Trophoblast cell (in vitro differentiated cells and primary cell): ENCODE data around the gene PRDM16.

Source experiments
- DNase-seq, 2 donors: peaks; one replicate each; pipeline ENCODE4 v3.0.0-alpha.2; 2016
- H2AFZ ChIP-seq: 2 replicates; pipeline ENCODE4 v1.6.1; 2013; ENCODE audit warnings: low read length, moderate library complexity, mild to moderate bottlenecking; ENCODE audit not compliant: insufficient read depth, poor library complexity
- H2AK5ac ChIP-seq: 2 replicates; pipeline ENCODE4 v1.6.1; 2013; ENCODE audit warnings: mild to moderate bottlenecking, low read length
- H2BK120ac ChIP-seq: 2 replicates; pipeline ENCODE4 v1.6.1; 2013; ENCODE audit warnings: low read length, mild to moderate bottlenecking, moderate library complexity; ENCODE audit not compliant: insufficient read depth, poor library complexity
- H2BK12ac ChIP-seq: 2 replicates; pipeline ENCODE4 v1.6.1; 2013; ENCODE audit warnings: mild to moderate bottlenecking, low read length, moderate library complexity
- H2BK5ac ChIP-seq: 2 replicates; pipeline ENCODE4 v1.6.1; 2013; ENCODE audit warnings: low read length, low read depth, moderate library complexity, mild to moderate bottlenecking; ENCODE audit not compliant: poor library complexity
- H3K14ac ChIP-seq: 2 replicates; pipeline ENCODE4 v1.6.1; 2013; ENCODE audit warnings: mild to moderate bottlenecking, low read length
- H3K18ac ChIP-seq: 2 replicates; pipeline ENCODE4 v1.6.1; 2013; ENCODE audit warnings: mild to moderate bottlenecking, low read length
- H3K23ac ChIP-seq: 2 replicates; pipeline ENCODE4 v1.6.1; 2013; ENCODE audit warnings: low read length
- H3K27ac ChIP-seq: 2 replicates; pipeline ENCODE4 v1.5.1; 2013; ENCODE audit warnings: low read depth, mild to moderate bottlenecking, inconsistent platforms, low read length, moderate library complexity
- H3K27me3 ChIP-seq: 2 replicates; pipeline ENCODE4 v1.6.1; 2013; ENCODE audit warnings: inconsistent platforms, mild to moderate bottlenecking, low read length, moderate library complexity; ENCODE audit not compliant: insufficient read depth
- H3K36me3 ChIP-seq, 2 experiments: 1 replicate in 1 of 2; 2 replicates in 1 of 2; pipeline ENCODE4 v1.6.1; 2013; ENCODE audit warnings: low read length in 2 of 2, mild to moderate bottlenecking in 2 of 2, moderate library complexity in 1 of 2; ENCODE audit not compliant: insufficient read depth in 2 of 2, control insufficient read depth in 1 of 2
- H3K4ac ChIP-seq: 2 replicates; pipeline ENCODE4 v1.6.1; 2013; ENCODE audit warnings: low read depth, mild to moderate bottlenecking, low read length, moderate library complexity
- H3K4me1 ChIP-seq, 2 experiments: 1 replicate in 1 of 2; 2 replicates in 1 of 2; pipeline ENCODE4 v1.6.1; 2013; ENCODE audit warnings: low read length in 2 of 2, mild to moderate bottlenecking in 2 of 2, moderate library complexity in 1 of 2; ENCODE audit not compliant: insufficient read depth in 2 of 2, control insufficient read depth in 1 of 2
- H3K4me2 ChIP-seq: 2 replicates; pipeline ENCODE4 v1.6.1; 2013; ENCODE audit warnings: inconsistent platforms, mild to moderate bottlenecking, low read length, moderate library complexity
- H3K4me3 ChIP-seq: 2 replicates; pipeline ENCODE4 v1.5.1; 2013; ENCODE audit warnings: mild to moderate bottlenecking, low read depth, low read length, inconsistent platforms
- H3K79me1 ChIP-seq: one replicate; pipeline ENCODE4 v1.6.1; 2013; ENCODE audit warnings: low read length
- H3K79me2 ChIP-seq: 2 replicates; pipeline ENCODE4 v1.6.1; 2013; ENCODE audit warnings: low read length, mild to moderate bottlenecking; ENCODE audit not compliant: control insufficient read depth, insufficient read depth, poor library complexity
- H3K9ac ChIP-seq: 2 replicates; pipeline ENCODE4 v1.6.1; 2013; ENCODE audit warnings: mild to moderate bottlenecking, low read length
- H3K9me3 ChIP-seq: 2 replicates; pipeline ENCODE4 v1.6.1; 2013; ENCODE audit warnings: low read depth, mild to moderate bottlenecking, control low read depth, inconsistent platforms, low read length; ENCODE audit not compliant: insufficient read depth
- H4K12ac ChIP-seq: 2 replicates; pipeline ENCODE4 v1.6.1; 2013; ENCODE audit warnings: low read depth, mild to moderate bottlenecking, low read length, moderate library complexity
- H4K8ac ChIP-seq: 2 replicates; pipeline ENCODE4 v1.6.1; 2013; ENCODE audit warnings: low read depth, mild to moderate bottlenecking, low read length, moderate library complexity
- H4K91ac ChIP-seq: one replicate; pipeline ENCODE4 v1.6.1; 2013; ENCODE audit warnings: low read depth, mild to moderate bottlenecking, low read length, moderate library complexity
- WGBS: extraction: QIAGEN DNeasy Blood & Tissue Kit; methylation state at CpG from one replicate; pipeline ENCODE4 v1.1.7; 2013; ENCODE audit warnings: missing lambda C conversion rate; ENCODE audit not compliant: insufficient read length, insufficient coverage; ENCODE audit errors: extremely low coverage; 5-methylcytosine and 5-hydroxymethylcytosine counted together

The PRDM16 gene

GRCh38 chr1:3444298-3444697 is 375.3 kb downstream of the PRDM16 start:
- Histone ChIP-seq H2BK12ac (no peak overlapping the region), H4K8ac (no peak overlapping the region), H3K18ac (no peak overlapping the region), H3K4me2 (no peak overlapping the region), H3K27me3 (no peaks in the 10 kb centered on the region), H3K79me1 (no peaks in the 10 kb centered on the region), H3K23ac (no peak overlapping the region), H3K4ac (no peak overlapping the region), H3K14ac (no peak overlapping the region), H3K9ac (no peak overlapping the region), H2AFZ (no peak overlapping the region), H3K4me1 (no peaks in the 10 kb centered on the region), H2BK120ac (no peak overlapping the region), H3K4me3 (no peak overlapping the region), H3K9me3 (no peaks in the 10 kb centered on the region), H3K27ac (no peak overlapping the region), H3K79me2 (no peaks in the 10 kb centered on the region), H4K91ac (no peak overlapping the region), H2AK5ac (no peak overlapping the region), H4K12ac (no peak overlapping the region), H2BK5ac (no peak overlapping the region), H3K36me3 (no peaks in the 10 kb centered on the region)
- no CpG with 5 or more reads among the region's 18 CpGs for WGBS
- DNase-seq, result no peak

DNA sequence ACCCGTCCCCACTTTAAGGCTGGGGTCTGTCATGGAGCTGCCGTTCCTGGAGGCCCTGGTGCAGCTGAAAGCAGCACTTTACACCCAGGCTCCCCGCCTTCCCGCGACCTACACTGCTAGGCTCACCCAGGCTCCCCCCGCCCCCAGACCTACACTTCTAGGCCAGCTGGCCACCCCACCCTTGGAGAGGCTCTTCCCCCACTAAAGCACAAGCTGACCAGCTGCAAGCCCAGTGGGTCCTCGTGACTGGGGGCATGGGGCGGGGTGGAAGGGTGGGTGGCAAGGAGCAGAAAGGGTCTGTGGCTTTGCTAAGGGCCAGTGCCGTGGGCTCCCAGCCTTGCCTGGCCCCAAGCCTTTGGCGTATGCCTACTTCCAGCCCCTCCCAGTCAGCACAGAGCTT is 375.7 kb downstream of the PRDM16 start:
- no CpG with 5 or more reads among the region's 10 CpGs for WGBS
- Histone ChIP-seq H3K18ac (no peak overlapping the region), H2AK5ac (no peak overlapping the region), H3K4me2 (no peak overlapping the region), H4K8ac (no peak overlapping the region), H3K36me3 (no peaks in the 10 kb centered on the region), H3K4me1 (no peaks in the 10 kb centered on the region), H3K79me1 (no peaks in the 10 kb centered on the region), H3K9ac (no peak overlapping the region), H2AFZ (no peak overlapping the region), H2BK120ac (no peak overlapping the region), H3K79me2 (no peaks in the 10 kb centered on the region), H3K9me3 (no peaks in the 10 kb centered on the region), H3K4ac (no peak overlapping the region), H2BK12ac (no peak overlapping the region), H2BK5ac (no peak overlapping the region), H3K14ac (no peak overlapping the region), H3K4me3 (no peak overlapping the region), H3K27me3 (no peaks in the 10 kb centered on the region), H3K23ac (no peak overlapping the region), H4K12ac (no peak overlapping the region), H3K27ac (no peak overlapping the region), H4K91ac (no peak overlapping the region)
- DNase-seq, result no peak

DNA sequence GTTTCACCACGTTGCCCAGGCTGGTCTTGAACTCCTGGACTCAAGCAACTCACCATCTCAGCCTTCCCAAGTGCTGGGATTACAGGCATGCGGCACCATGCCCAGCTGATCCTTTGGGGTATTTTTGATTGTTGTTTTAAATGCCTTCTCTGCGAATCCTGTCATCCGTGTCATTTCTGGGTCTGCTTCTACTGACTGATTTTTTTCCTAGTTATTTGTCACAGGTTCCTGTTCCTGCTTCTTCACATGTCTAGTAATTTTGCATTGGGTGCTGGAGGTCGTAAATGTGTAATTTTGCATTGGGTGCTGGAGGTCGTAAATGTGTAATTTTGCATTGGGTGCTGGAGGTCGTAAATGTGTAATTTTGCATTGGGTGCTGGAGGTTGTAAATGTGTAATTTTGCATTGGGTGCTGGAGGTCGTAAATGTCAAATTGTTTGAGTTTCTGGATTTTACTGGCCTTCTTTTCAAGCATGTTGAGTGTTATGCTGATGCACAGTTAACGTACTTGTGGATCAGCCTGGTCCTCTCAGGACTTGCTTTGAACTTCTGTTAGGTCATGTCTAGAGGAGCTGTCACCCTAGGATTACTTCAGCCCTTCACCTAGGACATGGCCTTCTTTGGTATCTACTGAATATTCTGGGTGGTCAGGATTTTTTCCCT is 381.3 kb downstream of the PRDM16 start:
- Histone ChIP-seq H2BK120ac (no peak overlapping the region), H3K79me1 (peaks cover 8% of the 10 kb centered on the region), H3K79me2 (peaks cover 2% of the 10 kb centered on the region), H3K4ac (no peak overlapping the region), H3K27me3 (no peaks in the 10 kb centered on the region), H3K36me3 (no peaks in the 10 kb centered on the region), H4K12ac (no peak overlapping the region), H2BK12ac (no peak overlapping the region), H4K8ac (no peak overlapping the region), H3K23ac (no peak overlapping the region), H3K14ac (no peak overlapping the region), H3K9ac (no peak overlapping the region), H2AFZ (no peak overlapping the region), H4K91ac (no peak overlapping the region), H3K4me1 (peaks cover 8 to 12% of the 10 kb centered on the region in 2 experiments), H3K9me3 (no peaks in the 10 kb centered on the region), H3K27ac (no peak overlapping the region), H2AK5ac (no peak overlapping the region), H3K4me2 (no peak overlapping the region), H3K4me3 (no peak overlapping the region), H3K18ac (no peak overlapping the region), H2BK5ac (no peak overlapping the region)
- DNase-seq, result no peak
- no CpG with 5 or more reads among the region's 9 CpGs for WGBS

- Histone ChIP-seq H3K23ac (no peak overlapping the region), H3K9ac (no peak overlapping the region)
These were observed 382.0 kb downstream of the PRDM16 start for GRCh38 chr1:3450983-3451382.

More at GRCh38 chr1:3450983-3451382, 382.0 kb downstream of the PRDM16 start:
- DNase-seq, result no peak
- Histone ChIP-seq H2BK5ac (no peak overlapping the region), H3K36me3 (no peaks in the 10 kb centered on the region), H3K9me3 (no peaks in the 10 kb centered on the region), H3K4me2 (no peak overlapping the region), H3K18ac (no peak overlapping the region), H4K91ac (no peak overlapping the region), H3K79me2 (peaks cover 2% of the 10 kb centered on the region), H2AK5ac (no peak overlapping the region), H2BK120ac (no peak overlapping the region), H3K4me3 (no peak overlapping the region), H3K4ac (no peak overlapping the region), H2AFZ (no peak overlapping the region), H3K14ac (no peak overlapping the region), H4K12ac (no peak overlapping the region), H3K27ac (no peak overlapping the region), H3K27me3 (no peaks in the 10 kb centered on the region), H2BK12ac (no peak overlapping the region), H3K4me1 (peaks cover 8 to 13% of the 10 kb centered on the region in 2 experiments), H4K8ac (no peak overlapping the region), H3K79me1 (peaks cover 8% of the 10 kb centered on the region)
- WGBS, result no CpG with 5 or more reads among the region's 12 CpGs
